Effector memory CD8-positive, alpha-beta T cell (primary cell): ENCODE measurements around the gene FILIP1L.

Source experiments
- ATAC-seq: fragments of 150-1000 bp; cut with Tn5 transposase; replicated peaks from 2 replicates; pipeline ENCODE4 v1.10.0; 2021; ENCODE audit warnings: mild to moderate bottlenecking, moderate library complexity
- DNase-seq, 3 experiments: peaks; one replicate each; pipeline ENCODE4 v3.0.0; 2021
- H3K27ac Mint-ChIP-seq, 2 donors: one replicate each; pipeline ENCODE4 v1.8.0; 2022; ENCODE audit warnings: mild to moderate bottlenecking in 2 of 2, mixed read lengths in 2 of 2, moderate library complexity in 2 of 2
- H3K27me3 Mint-ChIP-seq, 2 donors: one replicate each; pipeline ENCODE4 v1.8.0; 2022; ENCODE audit warnings: mixed read lengths in 2 of 2
- H3K36me3 Mint-ChIP-seq: one replicate; pipeline ENCODE4 v1.8.0; 2022; ENCODE audit warnings: mild to moderate bottlenecking, moderate library complexity, mixed read lengths; ENCODE audit not compliant: insufficient read depth
- H3K4me1 Mint-ChIP-seq, 2 donors: one replicate each; pipeline ENCODE4 v1.8.0; 2022; ENCODE audit warnings: low read depth in 2 of 2, mixed read lengths in 2 of 2
- H3K4me3 Mint-ChIP-seq, 2 donors: one replicate each; pipeline ENCODE4 v1.8.0; 2022; ENCODE audit warnings: mild to moderate bottlenecking in 2 of 2, mixed read lengths in 2 of 2, moderate library complexity in 2 of 2
- H3K9me3 Mint-ChIP-seq, 2 donors: one replicate each; pipeline ENCODE4 v1.8.0; 2022; ENCODE audit warnings: mixed read lengths in 2 of 2

Gene FILIP1L

GRCh38 chr3:99965077-99965476 is 149.2 kb downstream of the FILIP1L start:
- DNase-seq: no peak
- peaks cover 0 to 6% of the 10 kb centered on the region in 2 donors for H3K4me1 Mint-ChIP-seq
- ATAC-seq: no peak

GRCh38 chr3:99962703-99963102 is 151.6 kb downstream of the FILIP1L start:
- Mint-ChIP-seq H3K27me3 (no peaks in the 10 kb centered on the region), H3K27ac (no peak overlapping the region), H3K4me1 (no peaks in the 10 kb centered on the region), H3K36me3 (no peaks in the 10 kb centered on the region), H3K4me3 (no peak overlapping the region), H3K9me3 (no peaks in the 10 kb centered on the region)
- ATAC-seq: no peak
- DNase-seq: no peak

More at GRCh38 chr3:99965077-99965476, 149.2 kb downstream of the FILIP1L start:
- no peak overlapping the region for H3K27ac Mint-ChIP-seq
- H3K4me3 Mint-ChIP-seq: no peak overlapping the region
- H3K9me3 Mint-ChIP-seq: no peaks in the 10 kb centered on the region
- H3K36me3 Mint-ChIP-seq: no peaks in the 10 kb centered on the region
- H3K27me3 Mint-ChIP-seq: no peaks in the 10 kb centered on the region

GRCh38 chr3:99961756-99962515 is 152.4 kb downstream of the FILIP1L start:
- Mint-ChIP-seq H3K27me3 (no peaks in the 10 kb centered on the region), H3K36me3 (no peaks in the 10 kb centered on the region), H3K27ac (no peak overlapping the region), H3K4me1 (no peaks in the 10 kb centered on the region), H3K9me3 (no peaks in the 10 kb centered on the region), H3K4me3 (no peak overlapping the region)
- no peak for ATAC-seq
- no peak for DNase-seq

GRCh38 chr3:99960941-99961340 is 153.4 kb downstream of the FILIP1L start:
- ATAC-seq: no peak
- Mint-ChIP-seq H3K27me3 (no peaks in the 10 kb centered on the region), H3K4me1 (no peaks in the 10 kb centered on the region), H3K27ac (no peak overlapping the region), H3K4me3 (no peak overlapping the region), H3K9me3 (no peaks in the 10 kb centered on the region), H3K36me3 (no peaks in the 10 kb centered on the region)
- DNase-seq: no peak

GRCh38 chr3:99960123-99960878 is 154.0 kb downstream of the FILIP1L start:
- Mint-ChIP-seq H3K27ac (no peak overlapping the region), H3K4me3 (no peak overlapping the region), H3K4me1 (no peaks in the 10 kb centered on the region), H3K36me3 (no peaks in the 10 kb centered on the region), H3K27me3 (no peaks in the 10 kb centered on the region), H3K9me3 (no peaks in the 10 kb centered on the region)
- DNase-seq (no peak), ATAC-seq (no peak)

GRCh38 chr3:99958222-99958912 is 155.9 kb downstream of the FILIP1L start:
- ATAC-seq: no peak
- no peak overlapping the region for H3K27ac Mint-ChIP-seq
- no peak overlapping the region for H3K4me3 Mint-ChIP-seq

GRCh38 chr3:99957151-99957796 is 157.0 kb downstream of the FILIP1L start:
- H3K4me1 Mint-ChIP-seq: no peaks in the 10 kb centered on the region
- no peaks in the 10 kb centered on the region for H3K36me3 Mint-ChIP-seq
- DNase-seq (no peak), ATAC-seq (no peak)
- H3K27ac Mint-ChIP-seq: no peak overlapping the region
- no peak overlapping the region for H3K4me3 Mint-ChIP-seq
- H3K27me3 Mint-ChIP-seq: no peaks in the 10 kb centered on the region
- no peaks in the 10 kb centered on the region for H3K9me3 Mint-ChIP-seq

More at GRCh38 chr3:99958222-99958912, 155.9 kb downstream of the FILIP1L start:
- Mint-ChIP-seq H3K36me3 (no peaks in the 10 kb centered on the region), H3K27me3 (no peaks in the 10 kb centered on the region), H3K9me3 (no peaks in the 10 kb centered on the region), H3K4me1 (no peaks in the 10 kb centered on the region)
- no peak for DNase-seq

GRCh38 chr3:99955773-99956562 is 158.3 kb downstream of the FILIP1L start:
- H3K27me3 Mint-ChIP-seq: no peaks in the 10 kb centered on the region
- no peaks in the 10 kb centered on the region for H3K9me3 Mint-ChIP-seq
- no peaks in the 10 kb centered on the region for H3K4me1 Mint-ChIP-seq
- no peak for ATAC-seq
- no peak for DNase-seq
- H3K4me3 Mint-ChIP-seq: no peak overlapping the region
- H3K36me3 Mint-ChIP-seq: no peaks in the 10 kb centered on the region
- no peak overlapping the region for H3K27ac Mint-ChIP-seq

- ATAC-seq: no peak
- H3K4me1 Mint-ChIP-seq: no peaks in the 10 kb centered on the region
- no peak for DNase-seq
These were observed 159.2 kb downstream of the FILIP1L start for GRCh38 chr3:99954914-99955644.

GRCh38 chr3:99953596-99953995 is 160.7 kb downstream of the FILIP1L start:
- no peaks in the 10 kb centered on the region for H3K36me3 Mint-ChIP-seq
- no peak for ATAC-seq

More at GRCh38 chr3:99954914-99955644, 159.2 kb downstream of the FILIP1L start:
- Mint-ChIP-seq H3K9me3 (no peaks in the 10 kb centered on the region), H3K4me3 (no peak overlapping the region), H3K27me3 (no peaks in the 10 kb centered on the region), H3K27ac (no peak overlapping the region), H3K36me3 (no peaks in the 10 kb centered on the region)

GRCh38 chr3:99952306-99952705 is 162.0 kb downstream of the FILIP1L start:
- H3K9me3 Mint-ChIP-seq: no peaks in the 10 kb centered on the region
- DNase-seq: no peak
- no peaks in the 10 kb centered on the region for H3K36me3 Mint-ChIP-seq
- ATAC-seq: no peak
- H3K4me3 Mint-ChIP-seq: no peak overlapping the region
- no peak overlapping the region for H3K27ac Mint-ChIP-seq
- H3K27me3 Mint-ChIP-seq: no peaks in the 10 kb centered on the region
- H3K4me1 Mint-ChIP-seq: no peaks in the 10 kb centered on the region

More at GRCh38 chr3:99953596-99953995, 160.7 kb downstream of the FILIP1L start:
- H3K9me3 Mint-ChIP-seq: no peaks in the 10 kb centered on the region
- H3K27me3 Mint-ChIP-seq: no peaks in the 10 kb centered on the region
- no peaks in the 10 kb centered on the region for H3K4me1 Mint-ChIP-seq
- no peak for DNase-seq
- H3K27ac Mint-ChIP-seq: no peak overlapping the region
- no peak overlapping the region for H3K4me3 Mint-ChIP-seq

- H3K4me1 Mint-ChIP-seq: no peaks in the 10 kb centered on the region
- H3K9me3 Mint-ChIP-seq: no peaks in the 10 kb centered on the region
- DNase-seq (no peak), ATAC-seq (no peak)
- no peaks in the 10 kb centered on the region for H3K36me3 Mint-ChIP-seq
- no peak overlapping the region for H3K27ac Mint-ChIP-seq
- no peak overlapping the region for H3K4me3 Mint-ChIP-seq
- no peaks in the 10 kb centered on the region for H3K27me3 Mint-ChIP-seq
These were observed 162.6 kb downstream of the FILIP1L start for GRCh38 chr3:99951701-99952100.
